Testis (tissue), 3 donors: ENCODE measurements around the gene HYDIN. TPM values are rescaled to one million over a fixed set of nuclear protein-coding genes. Genes with fewer than 3 reads are reported as not detected.

ENCODE experiments used
- DNase-seq: peaks from one replicate; pipeline ENCODE4 v3.0.0-alpha.2; 2019
- H3K27ac ChIP-seq, 2 donors: fragments of 200-600 bp; sonication (generic); one replicate each; pipeline ENCODE4 v1.5.1; 2019
- H3K27me3 ChIP-seq: fragments of 200-600 bp; sonication (generic); one replicate; pipeline ENCODE4 v1.5.1; 2019
- H3K36me3 ChIP-seq: fragments of 200-600 bp; sonication (generic); one replicate; pipeline ENCODE4 v1.5.1; 2017; ENCODE audit warnings: low read depth; ENCODE audit errors: missing control alignments
- H3K4me1 ChIP-seq: fragments of 200-600 bp; sonication (generic); one replicate; pipeline ENCODE4 v1.5.1; 2019
- H3K4me3 ChIP-seq, 2 donors: fragments of 200-600 bp; sonication (generic); one replicate each; pipeline ENCODE4 v1.5.1; 2017 to 2019
- H3K9me3 ChIP-seq: fragments of 200-600 bp; sonication (generic); one replicate; pipeline ENCODE4 v1.5.1; 2017
- CTCF ChIP-seq, 3 experiments: fragments of 450-650 bp in 2 of 3; fragments of 200-600 bp in 1 of 3; sonication (generic) in 1 of 3; IDR thresholded peaks; one replicate each; pipeline ENCODE4 v1.5.1; 2016 to 2019; ENCODE audit warnings: antibody characterized with exemption in 3 of 3, mild to moderate bottlenecking in 2 of 3, moderate library complexity in 1 of 3
- POLR2A ChIP-seq: fragments of 450-650 bp; IDR thresholded peaks from one replicate; pipeline ENCODE4 v1.6.1; 2017; ENCODE audit warnings: antibody characterized with exemption, mild to moderate bottlenecking, moderate library complexity
- WGBS, 2 donors: methylation state at CpG; one replicate each; pipeline ENCODE4 v1.1.5; 2018; 5-methylcytosine and 5-hydroxymethylcytosine counted together
- intact Hi-C: fragments of 100-400 bp; cut with DNase I; formaldehyde crosslinking; loops from one replicate; pipeline ENCODE4 v1.15.1; 2023; ENCODE audit warnings: low total_unique reads
- polyA plus RNA-seq: library from polyadenylated mRNA; stranded (reverse); fragments of 350-450 nt; fragmentation: Illumina TruSeq; extraction: RNeasy Lipid Tissue Mini Kit (QIAGEN cat#74804); gene quantifications from one replicate; pipeline ENCODE4 v1.2.3, GENCODE V29; 2014; ENCODE audit warnings: low read depth, low replicate concordance; ENCODE audit not compliant: insufficient read depth
- total RNA-seq, 2 donors: library from RNA; depleted of rRNA; stranded (reverse); fragments of >200 nt; gene quantifications; one replicate each; pipeline ENCODE4 v1.2.3, GENCODE V29; 2016

The HYDIN gene
- total and polyA plus RNA-seq, 3 donors from 2014 or later: 29.6 to 54.7 (median 30.3) TPM

GRCh38 chr16:71257768-71258167, 27.2 kb upstream of the HYDIN start:
- WGBS, 2 donors: 46 to 55% methylated on average over 1 of the region's 1 CpG
- TF ChIP-seq CTCF (IDR thresholded peaks at IDR 0.05) (no peak), POLR2A (no peak)
- no peak for DNase-seq
- Histone ChIP-seq H3K27ac (no peak overlapping the region), H3K9me3 (no peaks in the 10 kb centered on the region), H3K36me3 (no peaks in the 10 kb centered on the region), H3K4me3 (no peak overlapping the region), H3K27me3 (no peaks in the 10 kb centered on the region), H3K4me1 (no peaks in the 10 kb centered on the region)
- intact Hi-C loops: no loop called here

GRCh38 chr16:71255721-71256120, 25.2 kb upstream of the HYDIN start:
- TF ChIP-seq POLR2A (no peak), CTCF (IDR thresholded peaks at IDR 0.05) (no peak)
- intact Hi-C loops: no loop called here
- Histone ChIP-seq H3K27ac (no peak overlapping the region), H3K9me3 (no peaks in the 10 kb centered on the region), H3K4me3 (no peak overlapping the region), H3K4me1 (no peaks in the 10 kb centered on the region), H3K36me3 (no peaks in the 10 kb centered on the region), H3K27me3 (no peaks in the 10 kb centered on the region)
- 56 to 57% methylated on average over 6 of the region's 6 CpGs for WGBS, 2 donors
- DNase-seq: no peak

- no peak for DNase-seq
- Histone ChIP-seq H3K36me3 (no peaks in the 10 kb centered on the region), H3K4me3 (no peak overlapping the region), H3K27me3 (no peaks in the 10 kb centered on the region), H3K9me3 (no peaks in the 10 kb centered on the region), H3K27ac (no peak overlapping the region), H3K4me1 (no peaks in the 10 kb centered on the region)
- 75 to 87% methylated on average over 4 of the region's 4 CpGs for WGBS, 2 donors
- TF ChIP-seq POLR2A (no peak), CTCF (IDR thresholded peaks at IDR 0.05) (no peak)
- intact Hi-C loops: no loop called here
Observed at GRCh38 chr16:71254832-71255525, 24.5 kb upstream of the HYDIN start.

GRCh38 chr16:71250461-71251235, 20.1 kb upstream of the HYDIN start:
- WGBS, 2 donors: 83 to 88% methylated on average over 5 of the region's 5 CpGs
- no peaks in the 10 kb centered on the region for H3K36me3 ChIP-seq
- H3K9me3 ChIP-seq: no peaks in the 10 kb centered on the region
- TF ChIP-seq POLR2A (no peak), CTCF (IDR thresholded peaks at IDR 0.05) (no peak)
- H3K4me3 ChIP-seq: no peak overlapping the region
- no peaks in the 10 kb centered on the region for H3K4me1 ChIP-seq
- DNase-seq: no peak
- no peak overlapping the region for H3K27ac ChIP-seq
- intact Hi-C loops: no loop called here
- H3K27me3 ChIP-seq: no peaks in the 10 kb centered on the region
